ENCODE results near the gene TIMM10. TPM values are rescaled to one million over a fixed set of nuclear protein-coding genes. Genes with fewer than 3 reads are reported as not detected.
"Not testable (repeated sequence)": the region's sequence is repeated elsewhere in the genome, so short reads cannot be mapped to it uniquely, and the experiment has no call there.

Gene TIMM10
- total RNA-seq, 1 experiment from 2014 or later = 27.5 TPM

DNA sequence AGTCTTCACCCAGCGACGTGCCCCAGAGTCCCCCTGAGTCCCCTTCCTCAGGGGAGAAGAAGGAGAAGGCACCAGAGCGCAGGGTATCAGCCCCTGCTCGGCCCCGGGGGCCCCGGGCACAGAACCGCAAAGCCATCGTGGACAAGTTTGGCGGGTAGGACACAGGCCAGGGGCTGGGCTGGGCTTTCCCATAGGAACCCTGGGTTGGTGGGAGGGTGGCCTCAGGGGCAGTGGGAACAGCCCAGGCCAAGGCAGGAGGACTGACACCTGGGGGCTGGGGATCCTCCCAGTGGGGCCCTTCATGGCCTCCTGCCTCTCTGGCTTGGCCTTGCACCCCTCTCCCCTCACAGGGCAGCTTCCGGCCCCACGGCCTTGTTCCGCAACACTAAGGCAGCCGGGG is 15.3 kb upstream of the TIMM10 start:
- no peak for DNase-seq (ENCODE audit: low read depth)
- in situ Hi-C loops (cut with HindIII; ENCODE audit: low pct_unique_long_range_greater_than_20kb, low sequenced_read_pairs) = no loop called here

DNA sequence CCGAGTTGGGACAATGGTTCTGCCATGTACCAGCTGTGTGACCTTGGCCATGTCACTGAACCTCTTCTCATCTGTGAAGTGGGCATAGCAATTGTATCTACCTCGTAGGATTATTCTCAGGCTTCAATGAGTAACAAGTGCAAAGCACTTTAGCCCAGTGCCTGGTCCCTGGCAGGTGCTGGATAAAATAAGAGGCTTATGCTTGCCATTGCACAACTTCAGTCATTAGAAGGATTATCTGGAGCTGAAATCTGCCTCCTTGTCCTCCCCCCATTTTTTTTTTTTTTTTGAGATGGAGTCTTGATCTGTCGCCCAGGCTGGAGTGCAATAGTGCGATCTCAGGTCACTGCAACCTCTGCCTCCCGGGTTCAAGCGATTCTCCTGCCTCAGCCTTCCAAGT is 14.0 kb upstream of the TIMM10 start:
- in situ Hi-C loops (cut with HindIII; ENCODE audit: low pct_unique_long_range_greater_than_20kb, low sequenced_read_pairs) = no loop called here
- no peak for DNase-seq (ENCODE audit: low read depth)

DNA sequence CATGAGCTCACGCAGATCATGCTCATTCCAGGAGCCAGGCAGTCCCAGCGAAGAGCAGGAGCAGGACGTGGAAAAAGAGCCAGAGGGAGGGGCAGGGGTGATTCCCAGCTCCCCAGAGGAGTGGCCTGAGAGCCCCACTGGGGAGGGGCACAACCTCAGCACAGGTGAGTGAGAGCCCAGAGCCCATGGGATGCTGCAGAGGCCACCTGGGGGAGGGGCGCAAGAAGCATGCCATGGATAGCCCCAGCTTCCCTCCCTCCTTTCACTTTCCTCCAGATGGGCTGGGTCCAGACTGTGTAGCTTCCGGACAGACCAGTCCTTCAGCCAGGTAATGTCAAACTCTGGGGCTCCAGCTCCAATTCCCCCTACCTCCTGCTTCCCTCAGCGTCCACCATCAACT is 13.0 kb upstream of the TIMM10 start:
- DNase-seq (ENCODE audit: low read depth) = no peak
- in situ Hi-C loops (cut with HindIII; ENCODE audit: low pct_unique_long_range_greater_than_20kb, low sequenced_read_pairs) = no loop called here

DNA sequence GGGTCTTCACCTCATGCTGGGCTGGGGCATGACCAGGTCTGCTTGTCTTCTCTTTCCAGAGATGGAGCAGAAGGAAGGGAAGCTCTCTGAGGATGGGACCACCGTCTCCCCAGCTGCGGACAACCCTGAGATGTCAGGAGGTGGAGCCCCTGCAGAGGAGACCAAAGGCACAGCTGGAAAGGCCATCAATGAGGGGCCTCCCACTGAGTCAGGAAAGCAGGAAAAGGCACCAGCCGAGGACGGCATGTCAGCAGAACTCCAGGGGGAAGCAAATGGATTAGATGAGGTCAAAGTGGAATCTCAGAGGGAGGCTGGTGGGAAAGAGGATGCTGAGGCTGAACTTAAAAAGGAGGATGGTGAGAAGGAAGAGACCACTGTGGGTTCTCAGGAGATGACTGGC is 12.0 kb upstream of the TIMM10 start:
- no peak for DNase-seq (ENCODE audit: low read depth)
- in situ Hi-C loops (cut with HindIII; ENCODE audit: low pct_unique_long_range_greater_than_20kb, low sequenced_read_pairs) = no loop called here

DNA sequence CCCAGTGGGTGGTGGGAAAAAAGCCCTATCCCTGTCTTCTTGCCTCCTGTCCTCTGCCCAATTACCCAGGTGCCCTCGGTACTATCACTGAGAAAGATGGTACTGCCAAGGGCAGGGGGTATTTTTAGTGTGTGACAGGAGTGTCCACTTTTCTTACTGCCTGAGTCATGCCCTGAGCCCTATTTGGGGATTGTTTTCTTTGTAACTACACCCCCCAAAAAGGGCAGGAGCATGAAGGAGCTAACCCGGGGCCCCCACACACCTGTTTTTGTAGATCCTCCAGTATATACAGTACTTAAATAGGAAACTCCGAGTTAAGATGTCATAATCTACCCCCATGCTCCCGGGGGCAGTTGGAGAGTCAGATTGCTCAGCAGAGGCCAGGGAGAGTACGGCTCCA is 10.6 kb upstream of the TIMM10 start:
- in situ Hi-C loops (cut with HindIII; ENCODE audit: low pct_unique_long_range_greater_than_20kb, low sequenced_read_pairs) = no loop called here
- no peak for DNase-seq (ENCODE audit: low read depth)

DNA sequence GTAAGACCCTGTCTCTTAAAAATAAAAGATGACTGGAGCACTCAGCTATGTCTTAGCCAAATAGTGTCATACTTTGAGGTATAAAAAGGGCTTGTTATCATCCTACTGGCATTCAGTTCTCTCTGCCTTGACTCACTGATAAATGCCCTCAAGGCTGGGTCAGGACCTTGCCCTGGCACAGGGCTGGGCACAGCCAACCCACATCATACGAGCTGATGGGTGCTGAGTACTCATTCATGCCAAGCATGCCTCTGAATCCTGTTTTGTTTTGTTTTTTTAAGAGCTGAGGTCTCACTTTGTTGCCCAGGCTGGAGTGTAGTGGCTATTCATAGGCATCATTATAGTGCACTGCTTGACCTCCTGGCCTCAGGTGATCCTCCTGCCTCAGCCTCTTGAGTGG is 8.8 kb upstream of the TIMM10 start:
- no peak for DNase-seq (ENCODE audit: low read depth)
- in situ Hi-C loops (cut with HindIII; ENCODE audit: low pct_unique_long_range_greater_than_20kb, low sequenced_read_pairs) = no loop called here

DNA sequence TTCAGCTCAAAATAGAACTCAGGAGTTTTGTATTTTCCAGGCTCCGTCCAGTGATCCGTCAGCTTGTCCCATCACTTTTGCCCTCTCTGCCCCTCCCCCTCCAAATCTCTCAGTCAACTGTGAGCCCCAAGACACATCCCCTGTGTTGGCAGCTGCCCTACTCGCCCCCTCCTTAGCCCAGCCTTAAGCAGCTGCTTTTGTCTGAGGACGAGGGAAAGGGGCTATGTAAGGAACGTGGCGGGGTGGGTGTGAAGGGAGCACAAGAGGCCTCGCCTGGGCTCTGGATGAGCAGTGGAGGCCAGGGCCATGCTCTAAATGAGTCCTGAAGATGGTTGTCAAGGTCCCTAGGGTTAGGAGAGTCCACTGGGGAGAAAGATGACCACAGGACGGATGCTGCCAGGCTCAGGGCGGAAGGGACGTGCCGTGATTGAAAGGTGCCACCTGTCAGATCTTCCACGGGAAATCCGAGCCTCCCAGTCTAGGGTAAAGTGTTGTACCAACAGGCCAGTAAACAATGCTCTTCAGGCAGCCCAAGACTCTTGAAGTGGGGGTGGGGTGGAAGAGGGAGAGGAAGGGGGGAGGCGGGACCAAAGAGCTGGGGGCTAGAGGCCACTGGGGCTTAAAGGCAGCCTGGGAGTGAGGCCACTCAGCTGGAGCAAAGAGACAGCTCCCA is 6.5 kb upstream of the TIMM10 start, which contains the start of gene SMTNL1:
Gene SMTNL1 (plus strand): TSS at position 649 of the 673 bp plus-strand sequence. CDS start 5,048 bp downstream, outside the sequence.
- DNase-seq (ENCODE audit: low read depth) = no peak
- in situ Hi-C loops (cut with HindIII; ENCODE audit: low pct_unique_long_range_greater_than_20kb, low sequenced_read_pairs) = no loop called here

DNA sequence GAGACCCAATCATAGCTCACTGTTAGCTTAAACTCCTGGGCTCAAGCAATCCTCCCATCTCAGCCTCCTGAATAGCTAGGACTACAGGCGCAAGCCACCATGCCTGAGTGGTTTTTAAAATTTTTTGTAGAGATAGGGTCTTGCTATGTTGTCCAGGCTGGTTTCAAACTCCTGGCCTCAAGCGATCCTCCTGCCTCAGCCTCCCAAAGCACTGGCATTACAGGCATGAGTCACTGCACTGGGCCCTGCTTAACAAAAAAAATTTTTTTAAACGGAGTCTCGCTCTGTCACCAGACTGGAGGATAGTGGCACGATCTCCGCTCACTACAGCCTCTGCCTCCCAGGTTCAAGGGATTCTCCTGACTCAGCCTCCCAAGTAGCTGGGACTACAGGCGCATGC is 3.9 kb upstream of the TIMM10 start:
- in situ Hi-C loops (cut with HindIII; ENCODE audit: low pct_unique_long_range_greater_than_20kb, low sequenced_read_pairs); DNase-seq (ENCODE audit: low read depth): not testable (repeated sequence)

DNA sequence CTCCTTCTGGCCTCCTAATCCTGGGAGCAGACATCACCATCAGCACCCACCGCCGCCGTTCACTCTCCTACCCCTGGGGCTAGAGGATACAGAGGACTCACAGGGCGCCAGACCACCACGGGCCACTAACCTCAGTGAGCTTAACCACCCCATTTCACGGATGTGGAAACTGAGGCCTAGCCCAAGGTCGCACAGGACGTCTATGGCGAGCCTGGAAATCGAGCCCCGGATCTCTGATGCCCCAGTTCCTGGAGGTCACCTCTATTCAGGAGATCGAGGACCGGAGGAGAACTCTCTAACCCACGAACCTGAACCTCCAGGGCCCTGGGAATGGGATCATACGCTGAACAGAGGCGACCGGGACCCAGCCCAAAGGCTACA is 349 bp downstream of the TIMM10 start:
- DNase-seq (ENCODE audit: low read depth) = peak; percentile 4
- in situ Hi-C loops (cut with HindIII; ENCODE audit: low pct_unique_long_range_greater_than_20kb, low sequenced_read_pairs) = no loop called here

DNA sequence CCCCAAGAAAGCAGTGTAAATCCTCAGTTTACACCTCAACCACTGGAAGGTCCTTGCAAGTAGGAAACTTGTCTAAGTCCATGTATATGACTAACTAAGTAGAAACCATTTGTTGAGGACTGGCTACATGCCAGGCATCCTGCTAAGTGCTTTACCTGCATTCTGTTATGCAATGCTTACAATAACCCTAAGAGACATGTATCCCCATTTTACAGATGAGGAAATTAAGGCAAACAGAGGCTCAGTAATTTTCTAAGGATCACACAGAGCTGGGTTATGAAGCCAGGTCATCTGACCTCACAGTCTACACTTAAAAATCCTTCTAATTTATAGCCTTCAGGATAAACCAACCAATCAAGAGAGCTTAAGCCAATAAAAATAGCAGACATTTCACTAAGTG is 1.5 kb downstream of the TIMM10 start:
- in situ Hi-C loops (cut with HindIII; ENCODE audit: low pct_unique_long_range_greater_than_20kb, low sequenced_read_pairs) = no loop called here

DNA sequence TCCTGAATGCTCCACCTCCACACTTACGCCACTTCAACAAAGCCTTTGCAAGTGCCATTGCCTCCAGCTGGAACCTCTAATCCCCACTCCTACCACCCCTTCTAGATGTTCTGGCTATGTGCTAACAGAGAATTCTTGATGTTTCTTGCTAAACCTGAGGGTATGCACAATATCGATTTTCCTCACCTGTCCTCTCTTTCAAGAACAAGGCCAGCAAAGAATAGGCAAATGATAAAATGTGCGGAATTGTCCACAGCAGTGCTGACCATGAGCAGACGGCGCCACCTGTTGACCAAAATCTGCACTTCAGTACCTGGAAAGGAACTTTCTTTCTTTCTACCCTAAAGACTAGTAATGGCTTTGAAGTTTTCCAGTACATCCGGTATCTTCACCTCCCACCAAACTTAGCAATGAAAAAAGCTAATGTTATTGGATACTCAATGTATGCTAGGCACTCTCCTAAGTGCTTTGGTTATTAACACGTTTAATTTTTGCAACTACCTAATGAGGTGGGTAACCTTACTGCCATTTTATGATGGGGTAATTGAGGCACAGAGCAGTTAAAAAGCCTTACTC is 3.4 kb downstream of the TIMM10 start:
- in situ Hi-C loops (cut with HindIII; ENCODE audit: low pct_unique_long_range_greater_than_20kb, low sequenced_read_pairs) = no loop called here
- peak; percentile 33 for DNase-seq (ENCODE audit: low read depth)

More for the DNA sequence above, 1.5 kb downstream of the TIMM10 start:
- DNase-seq (ENCODE audit: low read depth) = no peak

DNA sequence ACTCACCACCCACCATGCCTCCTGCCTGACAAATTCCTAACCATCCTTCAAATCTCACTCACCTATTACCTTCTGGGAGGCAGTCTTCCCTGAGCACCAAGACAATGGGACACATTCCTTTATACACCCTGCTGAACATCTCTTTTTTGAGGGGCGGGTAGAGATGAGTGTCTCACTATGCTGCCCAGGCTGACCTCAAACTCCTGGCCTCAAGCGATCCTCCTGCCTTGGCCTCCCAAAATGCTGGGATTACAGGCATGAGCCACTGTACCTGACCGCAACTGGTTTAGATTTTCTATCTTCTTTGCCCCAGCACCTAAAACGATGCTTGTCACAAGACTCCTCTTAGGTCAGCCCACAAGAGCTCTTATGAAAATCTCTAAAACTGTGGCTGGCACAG is 7.1 kb downstream of the TIMM10 start:
- in situ Hi-C loops (cut with HindIII; ENCODE audit: low pct_unique_long_range_greater_than_20kb, low sequenced_read_pairs) = no loop called here
- DNase-seq (ENCODE audit: low read depth) = no peak

DNA sequence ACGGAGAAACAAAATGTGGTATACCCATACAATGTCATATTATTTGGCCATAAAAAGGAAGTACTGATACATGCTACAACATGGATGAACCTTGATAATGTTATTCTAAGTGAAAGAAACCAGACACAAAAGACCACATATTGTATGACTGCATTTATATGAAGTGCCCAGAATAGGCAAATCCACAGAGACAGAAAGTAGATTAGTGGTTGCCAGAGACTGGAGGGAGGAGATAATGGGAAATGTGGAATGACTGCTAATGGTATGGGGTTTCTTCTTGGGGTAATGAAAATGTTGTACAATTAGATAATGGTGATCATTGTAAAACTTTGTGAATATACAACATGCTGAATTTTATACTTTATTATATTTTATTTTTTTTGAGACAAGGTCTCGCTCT is 9.4 kb downstream of the TIMM10 start:
- DNase-seq (ENCODE audit: low read depth) = no peak
- in situ Hi-C loops (cut with HindIII; ENCODE audit: low pct_unique_long_range_greater_than_20kb, low sequenced_read_pairs) = no loop called here

DNA sequence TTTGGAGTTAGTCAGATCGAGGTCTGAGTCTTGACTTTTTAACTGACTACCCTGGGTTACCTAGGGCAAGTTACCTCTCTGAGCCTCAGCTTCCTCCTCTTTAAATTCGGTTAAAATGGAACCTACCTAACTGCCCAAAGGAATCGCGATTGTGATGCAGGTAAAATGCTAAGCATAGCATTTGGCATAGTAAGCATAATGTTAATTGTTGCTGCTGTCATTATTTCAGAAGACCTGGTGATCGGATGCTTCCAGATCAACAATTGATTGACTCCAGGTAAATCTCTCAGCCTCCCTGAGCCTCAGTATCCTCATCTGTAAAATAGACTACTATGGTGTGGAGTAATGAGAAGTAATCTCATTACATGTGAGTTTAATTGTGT is 14.5 kb downstream of the TIMM10 start:
- in situ Hi-C loops (cut with HindIII; ENCODE audit: low pct_unique_long_range_greater_than_20kb, low sequenced_read_pairs) = no loop called here

DNA sequence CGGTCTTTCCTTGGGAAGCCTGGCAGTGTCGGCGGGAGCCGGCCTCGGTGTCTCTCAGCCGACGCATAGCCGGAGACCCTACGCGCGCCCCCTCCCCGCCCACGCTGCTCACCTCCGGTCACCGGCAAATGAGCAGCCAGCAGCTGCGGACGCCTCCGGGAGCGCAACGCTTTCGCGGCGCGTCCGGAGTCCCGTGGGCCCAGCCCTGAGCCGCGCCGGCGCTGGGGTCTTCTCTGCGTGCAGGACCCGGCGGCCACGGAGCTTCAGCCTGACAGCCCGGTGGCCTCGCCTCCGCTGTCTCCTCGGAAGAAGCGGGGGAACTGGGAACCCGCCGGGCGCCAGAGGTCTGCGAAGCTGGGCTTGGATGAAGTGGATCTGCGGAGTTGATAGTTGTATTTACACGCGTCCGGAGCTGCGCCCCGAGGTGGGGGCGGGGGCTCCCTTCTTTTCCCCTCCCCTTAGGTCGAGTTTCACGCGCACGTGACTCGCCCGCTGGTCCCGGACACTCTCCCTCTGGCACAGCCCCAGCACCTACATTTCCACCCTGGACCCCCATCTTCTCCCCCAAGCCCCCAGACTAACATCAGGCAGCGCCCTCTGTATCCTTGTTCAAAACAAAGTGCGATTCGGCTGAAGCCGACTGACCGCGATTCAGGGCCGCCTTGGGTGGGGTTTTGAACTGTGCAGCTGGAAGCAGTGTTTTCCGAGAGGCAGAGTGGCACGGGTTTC is 15.1 kb downstream of the TIMM10 start, which contains the start of gene SLC43A1:
Gene SLC43A1 (minus strand): TSS at position 371 of the 729 bp plus-strand sequence. CDS start 1,591 bp downstream, outside the sequence.
- in situ Hi-C loops (cut with HindIII; ENCODE audit: low pct_unique_long_range_greater_than_20kb, low sequenced_read_pairs) = no loop called here
- peak; percentile 9 for DNase-seq (ENCODE audit: low read depth)

More for the DNA sequence above, 14.5 kb downstream of the TIMM10 start:
- DNase-seq (ENCODE audit: low read depth) = no peak

DNA sequence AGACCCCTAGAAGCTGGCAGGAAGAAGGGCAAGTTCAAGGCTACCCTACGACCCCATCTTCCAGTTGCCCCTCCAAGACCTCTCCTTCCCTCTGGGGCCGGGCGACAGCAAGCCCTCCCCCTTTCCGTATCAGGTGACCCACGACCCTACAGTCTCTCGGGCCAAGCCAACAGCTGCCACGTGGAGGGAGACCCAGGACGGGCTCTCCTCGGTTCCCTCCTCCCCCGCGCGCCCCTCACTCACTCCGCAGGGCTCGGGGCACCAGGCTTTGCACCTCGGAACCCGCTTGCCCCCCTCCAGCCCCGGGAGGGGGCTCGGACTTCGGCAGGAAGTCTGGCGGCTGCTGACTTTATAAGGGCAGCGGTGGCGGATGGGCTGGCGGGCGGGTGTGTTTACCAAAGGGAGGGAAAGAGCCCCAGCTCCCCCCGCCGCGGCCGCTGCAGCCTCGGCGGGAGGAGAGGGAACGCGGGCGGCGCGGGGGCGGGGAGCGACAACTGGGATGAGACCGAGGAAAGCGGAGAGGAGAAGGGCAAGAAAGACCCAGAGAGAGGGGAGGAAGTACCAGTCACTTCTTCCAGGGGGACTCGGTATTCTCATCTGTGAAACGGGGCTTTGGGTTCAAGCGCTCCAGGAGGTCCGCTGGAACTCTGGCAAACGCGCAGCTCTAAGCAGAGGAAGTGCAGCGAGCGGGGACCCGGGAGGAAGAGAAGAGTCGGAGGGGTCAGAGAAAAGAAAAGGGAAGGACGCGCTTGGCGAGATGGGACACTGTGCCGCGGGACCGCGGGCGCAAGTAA is 15.8 kb downstream of the TIMM10 start:
- in situ Hi-C loops (cut with HindIII; ENCODE audit: low pct_unique_long_range_greater_than_20kb, low sequenced_read_pairs) = no loop called here
- DNase-seq (ENCODE audit: low read depth) = no peak

DNA sequence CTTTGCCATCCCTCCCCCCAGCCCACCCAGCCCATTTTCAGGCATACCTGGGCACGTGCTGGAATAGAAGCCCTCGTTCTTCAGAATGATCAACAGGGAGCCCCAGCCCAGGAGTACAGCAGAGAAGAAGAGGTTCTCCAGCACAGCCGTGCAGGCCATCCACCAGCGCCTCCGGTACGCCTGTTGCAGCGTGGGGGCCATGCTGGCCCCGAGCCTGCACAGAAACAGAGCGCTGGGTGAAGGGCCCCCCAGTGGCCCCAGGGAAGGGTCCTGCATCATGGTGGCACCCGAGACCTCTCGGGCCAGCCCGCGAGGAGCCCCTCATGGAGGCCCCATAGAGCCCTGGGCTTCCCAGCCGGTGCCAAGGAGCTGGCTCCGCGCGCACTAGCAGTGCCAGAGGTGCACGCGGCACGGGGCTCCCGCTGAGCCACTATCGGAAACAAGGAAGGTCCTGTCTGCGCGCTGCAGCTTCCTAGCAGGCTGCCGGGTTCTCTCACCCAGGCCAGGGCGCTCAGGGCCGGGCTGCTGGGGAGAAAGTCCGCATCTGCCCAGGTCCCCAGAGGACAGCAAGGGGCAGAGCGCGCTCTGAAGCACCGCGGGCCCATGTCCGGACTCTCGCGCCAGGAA is 16.5 kb downstream of the TIMM10 start:
- DNase-seq (ENCODE audit: low read depth) = no peak
- in situ Hi-C loops (cut with HindIII; ENCODE audit: low pct_unique_long_range_greater_than_20kb, low sequenced_read_pairs) = no loop called here

DNA sequence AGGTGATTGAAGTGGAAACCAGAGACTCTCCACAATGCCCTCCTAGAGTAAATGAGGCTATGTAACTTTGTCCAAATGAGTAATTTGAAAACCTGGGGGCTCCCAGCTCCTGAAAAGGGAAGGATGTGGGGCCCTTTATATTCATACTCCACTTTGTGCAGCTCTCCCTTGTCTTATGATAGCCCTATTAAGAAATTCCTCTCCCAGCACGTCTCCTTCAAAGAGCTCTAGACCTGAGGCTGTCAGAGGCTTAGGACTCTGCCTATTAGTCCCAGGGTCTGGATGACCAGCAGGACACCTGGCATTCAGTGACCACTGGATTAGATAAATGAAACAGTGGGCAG is 17.1 kb downstream of the TIMM10 start:
- in situ Hi-C loops (cut with HindIII; ENCODE audit: low pct_unique_long_range_greater_than_20kb, low sequenced_read_pairs) = no loop called here
- no peak for DNase-seq (ENCODE audit: low read depth)
